B cell (primary cell): ENCODE results near the gene IQCB1.

Experiments
- EZH2 ChIP-seq: IDR thresholded peaks from 2 replicates; pipeline ENCODE4 v1.6.1; 2012; ENCODE audit warnings: borderline replicate concordance, low read depth, mild to moderate bottlenecking, moderate library complexity, low read length; ENCODE audit not compliant: insufficient read depth, poor library complexity, severe bottlenecking
- TF ChIP-seq, protein P1 (sequence below): fragments of 200-600 bp; IDR thresholded peaks from one replicate; pipeline ENCODE4 v1.8.0; 2022; ENCODE audit warnings: antibody characterized with exemption, mild to moderate bottlenecking

DNA sequence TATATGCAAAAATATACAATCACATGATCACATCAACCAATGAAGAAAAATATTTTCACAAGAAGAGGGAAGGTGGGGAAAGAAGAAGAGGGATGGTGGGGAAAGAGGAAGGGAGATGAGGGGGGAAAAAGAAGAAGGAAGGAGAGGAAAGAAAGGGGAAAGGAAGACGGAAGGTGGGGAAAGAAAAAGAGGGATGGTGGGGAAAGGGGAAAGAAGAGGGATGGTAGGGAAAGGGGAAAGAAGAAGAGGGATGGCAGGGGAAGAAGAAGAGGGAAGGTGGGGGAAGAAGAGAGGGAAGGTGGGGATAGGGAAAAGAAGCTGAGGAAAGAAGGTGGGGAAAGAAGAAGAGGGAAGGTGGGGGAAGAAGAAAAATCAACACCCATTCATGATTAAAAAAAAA is 82.1 kb downstream of the IQCB1 start:
- TF ChIP-seq, protein P1, sequence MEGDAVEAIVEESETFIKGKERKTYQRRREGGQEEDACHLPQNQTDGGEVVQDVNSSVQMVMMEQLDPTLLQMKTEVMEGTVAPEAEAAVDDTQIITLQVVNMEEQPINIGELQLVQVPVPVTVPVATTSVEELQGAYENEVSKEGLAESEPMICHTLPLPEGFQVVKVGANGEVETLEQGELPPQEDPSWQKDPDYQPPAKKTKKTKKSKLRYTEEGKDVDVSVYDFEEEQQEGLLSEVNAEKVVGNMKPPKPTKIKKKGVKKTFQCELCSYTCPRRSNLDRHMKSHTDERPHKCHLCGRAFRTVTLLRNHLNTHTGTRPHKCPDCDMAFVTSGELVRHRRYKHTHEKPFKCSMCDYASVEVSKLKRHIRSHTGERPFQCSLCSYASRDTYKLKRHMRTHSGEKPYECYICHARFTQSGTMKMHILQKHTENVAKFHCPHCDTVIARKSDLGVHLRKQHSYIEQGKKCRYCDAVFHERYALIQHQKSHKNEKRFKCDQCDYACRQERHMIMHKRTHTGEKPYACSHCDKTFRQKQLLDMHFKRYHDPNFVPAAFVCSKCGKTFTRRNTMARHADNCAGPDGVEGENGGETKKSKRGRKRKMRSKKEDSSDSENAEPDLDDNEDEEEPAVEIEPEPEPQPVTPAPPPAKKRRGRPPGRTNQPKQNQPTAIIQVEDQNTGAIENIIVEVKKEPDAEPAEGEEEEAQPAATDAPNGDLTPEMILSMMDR, result no peak
- TF ChIP-seq EZH2, result no peak
